ENCODE data around the gene NUP58.

The NUP58 gene

DNA sequence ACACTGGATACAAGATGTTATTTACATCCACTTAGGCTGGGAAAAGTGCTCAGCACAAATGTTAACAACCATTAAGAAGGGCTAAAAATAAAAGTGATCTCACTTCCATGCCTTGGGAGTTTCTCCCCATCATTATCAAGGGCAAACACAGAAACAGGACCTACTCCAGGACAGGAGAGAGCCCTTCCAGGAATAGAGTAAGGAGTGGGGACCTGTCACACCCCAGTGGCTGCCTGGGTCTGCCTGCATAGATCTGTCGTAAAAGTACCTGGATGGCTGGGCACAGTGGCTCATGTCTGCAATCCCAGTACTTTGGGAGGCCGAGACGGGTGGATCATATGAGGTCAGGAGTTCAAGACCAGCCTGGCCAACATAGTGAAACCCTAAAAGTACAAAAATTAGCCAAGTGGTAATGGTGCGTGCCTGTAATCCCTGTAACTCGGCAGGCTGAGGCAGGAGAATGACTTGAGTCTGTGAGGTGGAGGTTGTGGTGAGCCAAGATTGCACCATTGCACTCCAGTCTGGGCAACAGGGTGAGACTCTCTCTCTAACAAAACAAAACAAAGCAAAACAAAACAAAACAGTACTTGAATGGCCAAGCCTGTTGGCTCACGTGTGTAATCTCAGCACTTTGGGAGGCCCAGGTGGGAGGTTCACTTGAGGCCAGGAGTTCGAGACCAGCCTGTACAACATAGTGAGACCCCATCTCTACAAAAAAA lies 76.0 kb downstream of the NUP58 start:
- no peak for DNase-seq (ENCODE audit: low read depth)

DNA sequence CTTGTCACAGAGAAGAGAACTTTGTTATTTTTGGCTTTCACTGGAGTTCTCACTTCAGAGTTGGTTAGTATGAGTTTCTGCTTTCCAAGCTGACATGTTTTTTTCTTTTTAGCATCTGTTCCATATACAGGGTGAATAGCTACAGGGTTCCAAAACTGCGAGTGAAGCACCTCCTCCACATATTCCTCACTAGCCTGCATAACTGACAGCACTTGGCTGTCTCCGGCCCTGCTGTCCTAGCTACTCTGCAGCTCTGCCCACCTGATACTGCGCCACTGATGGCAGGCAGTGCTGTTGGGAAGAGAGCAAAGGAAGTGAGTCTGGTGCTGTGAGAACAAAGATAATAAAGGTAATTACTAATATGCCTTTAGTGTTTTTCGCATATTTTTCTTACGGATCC lies 77.1 kb downstream of the NUP58 start:
- DNase-seq (ENCODE audit: low read depth), result no peak

DNA sequence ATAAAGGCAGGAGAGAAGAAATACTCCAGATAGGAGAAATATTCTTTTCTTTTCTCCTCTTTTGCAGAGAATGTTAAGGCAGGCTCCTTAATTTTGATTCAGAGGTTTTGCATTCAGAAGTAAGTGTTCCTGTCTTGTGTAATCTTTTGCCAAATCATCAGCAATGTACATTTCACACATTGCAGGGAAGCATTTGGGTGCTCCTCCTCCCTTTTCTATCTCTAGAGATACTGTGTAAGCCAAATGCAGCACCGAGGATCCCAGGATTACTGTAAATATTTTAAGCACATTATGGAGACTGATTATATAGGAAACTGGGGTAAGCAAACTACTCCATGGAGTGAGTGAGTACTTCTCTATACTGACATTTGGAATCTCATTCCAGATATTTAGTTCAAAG lies 77.6 kb downstream of the NUP58 start:
- no peak for DNase-seq (ENCODE audit: low read depth)

DNA sequence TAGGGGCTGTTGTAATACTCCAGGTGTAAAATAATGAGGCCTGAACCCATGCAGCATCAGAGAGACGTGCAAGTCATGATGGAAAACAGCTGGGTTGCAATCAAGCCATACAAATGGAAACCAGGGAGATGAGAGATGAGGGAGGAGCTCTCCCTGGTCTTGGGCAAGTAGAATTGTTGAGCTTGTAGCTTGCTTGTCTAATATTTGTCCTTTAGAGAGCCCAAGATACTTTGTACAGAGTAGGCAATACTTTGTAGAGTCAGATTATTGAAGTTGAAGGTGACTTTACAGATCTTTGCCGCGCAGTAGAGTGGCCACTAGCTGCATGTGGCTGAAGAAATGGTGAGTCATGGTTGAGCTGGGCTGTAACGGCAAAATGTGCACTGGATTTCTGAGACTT lies 78.7 kb downstream of the NUP58 start:
- DNase-seq (ENCODE audit: low read depth), result no peak

DNA sequence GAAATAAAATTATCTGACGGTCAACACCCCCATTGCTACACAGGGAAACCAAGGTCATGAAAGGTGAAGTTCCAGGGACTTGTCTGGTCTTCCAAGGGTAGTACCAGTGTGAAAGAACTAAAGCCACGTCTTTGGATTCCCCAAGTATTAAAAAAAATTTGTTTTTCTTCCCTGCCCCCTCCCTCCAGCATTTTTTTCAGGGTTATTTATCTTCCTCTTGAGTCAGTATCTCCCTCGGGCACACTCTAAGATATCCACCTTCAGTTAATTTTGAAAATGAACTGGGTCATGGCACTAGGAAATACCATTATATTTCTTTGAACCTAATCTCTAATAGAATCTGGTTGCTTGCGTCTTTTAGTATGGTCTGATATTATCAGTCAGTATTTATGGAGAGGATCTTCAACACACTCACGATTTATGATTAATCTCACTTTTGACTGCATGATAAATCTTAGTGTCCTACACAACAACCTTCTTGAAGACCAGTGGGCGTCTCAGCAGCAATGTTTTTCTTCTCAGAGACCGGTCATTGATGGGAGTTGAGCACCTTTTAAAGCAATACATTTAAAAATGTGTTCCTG lies 79.4 kb downstream of the NUP58 start:
- DNase-seq (ENCODE audit: low read depth), result no peak

DNA sequence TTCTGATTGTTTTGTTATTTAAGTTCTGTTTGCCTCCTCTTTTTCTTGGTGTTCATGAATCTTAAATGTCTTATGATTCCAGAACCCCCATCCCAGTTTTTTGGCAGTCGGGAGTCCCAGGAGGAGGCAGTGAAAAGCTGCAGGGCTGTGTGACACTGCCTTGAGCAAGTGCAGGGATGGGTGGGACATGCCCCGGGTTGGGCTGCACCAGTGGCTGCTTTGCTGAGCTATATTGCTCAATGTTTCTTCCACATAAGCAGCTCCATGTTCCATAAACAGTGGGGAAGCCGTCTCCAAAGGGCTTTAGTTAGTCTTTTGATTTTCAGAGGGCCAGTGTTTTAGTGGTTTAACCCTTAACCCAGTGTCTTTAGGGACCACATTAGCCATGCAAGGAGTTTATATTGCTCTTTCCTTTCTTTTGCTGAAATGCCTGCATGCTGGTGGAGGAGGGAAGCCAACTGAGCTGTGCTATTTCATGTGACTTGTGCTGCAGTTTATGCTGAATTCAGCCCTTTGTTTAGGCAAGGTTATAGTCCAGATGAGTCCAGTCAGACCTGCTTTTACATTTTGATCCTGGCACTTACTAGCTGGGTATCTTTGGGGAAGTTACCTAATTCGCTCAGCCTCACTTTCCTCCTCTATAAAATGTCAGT lies 83.5 kb downstream of the NUP58 start:
- no peak for DNase-seq (ENCODE audit: low read depth)

DNA sequence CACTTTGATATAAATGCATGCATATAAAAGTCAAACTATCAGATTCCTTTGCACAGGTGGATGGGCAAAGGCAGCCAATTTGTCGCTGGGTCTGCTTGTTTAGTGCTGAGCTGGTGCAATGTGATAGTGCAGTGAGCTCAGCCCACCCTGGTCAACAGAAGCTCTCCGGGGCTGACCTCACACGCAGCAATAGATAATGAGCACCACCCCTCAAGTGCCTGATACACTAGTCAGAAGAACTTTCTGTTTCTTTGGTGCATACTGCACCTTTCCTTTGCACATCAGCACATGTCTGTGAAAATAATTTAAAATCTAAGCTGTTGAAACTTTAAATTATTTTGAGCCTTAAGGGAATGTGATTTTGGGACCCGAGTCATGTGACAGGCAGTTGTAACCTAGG lies 90.5 kb downstream of the NUP58 start:
- DNase-seq (ENCODE audit: low read depth), result no peak

Measured in GM04504 (cell line).